ENCODE measurements around the gene HNRNPDL.
"Not testable (repeated sequence)": the region's sequence is repeated elsewhere in the genome, so short reads cannot be mapped to it uniquely, and the experiment has no call there.

Gene HNRNPDL

GRCh38 chr4:82430193-82430963, at the start of gene HNRNPDL, which contains the start of gene ENOPH1:
HNRNPDL (minus strand) TSS chr4:82430462; CDS start chr4:82429690, 772 bp downstream.
ENOPH1 (plus strand) TSS chr4:82430590; CDS start chr4:82430830, 240 bp downstream.
- no peak; the same call in 1 of the 2 replicates for TF ChIP-seq CTCF (IDR thresholded peaks at IDR 0.05; ENCODE audit: low read depth, low read length)
- DNase-seq (ENCODE audit: extremely low read depth, low read depth) = peak; percentile 83

- TF ChIP-seq CTCF (IDR thresholded peaks at IDR 0.05; ENCODE audit: low read depth, low read length) = no peak
- no peak for DNase-seq (ENCODE audit: extremely low read depth, low read depth)
These were observed 49.3 kb upstream of the HNRNPDL start for GRCh38 chr4:82479562-82479961.

GRCh38 chr4:82477469-82477868, 47.2 kb upstream of the HNRNPDL start:
- not testable (repeated sequence) for DNase-seq (ENCODE audit: extremely low read depth, low read depth)

GRCh38 chr4:82475931-82476330, 45.7 kb upstream of the HNRNPDL start:
- DNase-seq (ENCODE audit: extremely low read depth, low read depth) = not testable (repeated sequence)

- DNase-seq (ENCODE audit: extremely low read depth, low read depth) = no peak
- no peak for TF ChIP-seq CTCF (IDR thresholded peaks at IDR 0.05; ENCODE audit: low read depth, low read length)
These were observed 43.4 kb upstream of the HNRNPDL start for GRCh38 chr4:82473621-82474164.

GRCh38 chr4:82473080-82473479, 42.8 kb upstream of the HNRNPDL start:
- DNase-seq (ENCODE audit: extremely low read depth, low read depth) = not testable (repeated sequence)

GRCh38 chr4:82469791-82470345, 39.6 kb upstream of the HNRNPDL start:
- peak; percentile 4 for DNase-seq (ENCODE audit: extremely low read depth, low read depth)
- TF ChIP-seq CTCF (IDR thresholded peaks at IDR 0.05; ENCODE audit: low read depth, low read length) = no peak; the same call in 1 of the 2 replicates

- TF ChIP-seq CTCF (IDR thresholded peaks at IDR 0.05; ENCODE audit: low read depth, low read length) = no peak
- no peak for DNase-seq (ENCODE audit: extremely low read depth, low read depth)
These were observed 37.2 kb upstream of the HNRNPDL start for GRCh38 chr4:82467471-82467870.

GRCh38 chr4:82463221-82463620, 33.0 kb upstream of the HNRNPDL start:
- DNase-seq (ENCODE audit: extremely low read depth, low read depth) = no peak

More at GRCh38 chr4:82463221-82463620, 33.0 kb upstream of the HNRNPDL start:
- TF ChIP-seq CTCF (IDR thresholded peaks at IDR 0.05; ENCODE audit: low read depth, low read length) = no peak
